ENCODE measurements around the gene COPA. TPM values are rescaled to one million over a fixed set of nuclear protein-coding genes. Genes with fewer than 3 reads are reported as not detected.

The COPA gene
- total RNA-seq, 1 donor from 2014 or later, result 141 TPM

GRCh38 chr1:160363010-160363409 lies 20.0 kb upstream of the COPA start:
- intact Hi-C loops (cut with micrococcal nuclease), result no loop called here

DNA sequence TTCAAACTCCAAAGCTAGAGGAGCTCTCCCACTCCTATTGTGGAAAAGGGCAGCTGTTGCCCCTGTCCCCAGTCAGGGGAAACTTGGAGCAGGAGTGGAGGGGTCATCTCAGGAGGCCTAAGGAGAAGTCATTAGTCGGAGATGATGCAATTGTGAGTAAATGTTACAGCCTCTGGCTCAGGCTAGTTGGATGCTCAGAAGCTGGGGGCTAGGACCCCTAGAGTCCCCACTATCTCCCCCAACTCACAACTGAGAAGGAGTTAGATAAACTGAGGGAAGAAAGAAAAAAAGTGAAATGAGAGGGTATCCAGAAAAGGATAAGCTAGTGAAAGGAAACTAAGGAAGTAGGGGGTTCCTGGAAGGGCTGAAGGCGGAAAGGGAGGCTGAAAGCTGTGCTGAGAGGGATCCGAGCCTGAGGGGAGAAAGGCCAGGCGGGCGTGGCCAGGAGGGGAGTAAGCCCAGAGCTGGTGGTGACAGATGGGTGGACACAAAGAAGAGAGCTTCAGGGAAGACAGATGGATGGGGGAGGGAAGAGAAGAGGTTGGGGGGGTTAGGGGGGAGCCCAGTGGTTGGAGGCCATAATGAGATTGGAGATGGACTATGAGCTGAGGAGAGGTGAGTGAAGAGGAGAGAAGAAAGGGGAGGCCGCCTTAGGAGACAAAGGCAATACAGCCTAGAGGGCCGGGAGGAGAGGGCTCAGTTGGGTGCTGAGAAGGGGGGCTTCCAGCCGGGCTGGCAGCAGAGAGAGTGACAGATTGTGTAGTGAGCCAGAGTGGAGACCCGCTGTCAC lies 19.3 kb upstream of the COPA start:
- intact Hi-C loops (cut with micrococcal nuclease), result no loop called here

DNA sequence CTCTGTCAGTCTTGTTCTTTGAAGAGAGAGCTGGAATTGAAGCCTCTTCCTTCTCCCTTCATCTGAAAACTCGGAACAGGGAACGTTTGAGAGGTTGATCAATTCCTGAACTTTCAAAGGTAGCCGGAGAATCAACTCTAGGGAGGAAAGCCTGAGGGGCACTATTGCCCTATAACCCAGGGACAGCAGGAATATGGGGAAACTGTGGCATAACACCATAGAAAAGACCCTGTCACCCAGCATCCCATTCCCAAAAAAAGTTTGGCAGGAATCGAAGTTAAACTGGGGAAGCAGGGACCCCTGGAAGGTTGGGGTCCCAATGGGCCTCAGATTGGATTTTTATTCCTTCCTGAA lies 18.7 kb upstream of the COPA start:
- intact Hi-C loops (cut with micrococcal nuclease), result no loop called here

DNA sequence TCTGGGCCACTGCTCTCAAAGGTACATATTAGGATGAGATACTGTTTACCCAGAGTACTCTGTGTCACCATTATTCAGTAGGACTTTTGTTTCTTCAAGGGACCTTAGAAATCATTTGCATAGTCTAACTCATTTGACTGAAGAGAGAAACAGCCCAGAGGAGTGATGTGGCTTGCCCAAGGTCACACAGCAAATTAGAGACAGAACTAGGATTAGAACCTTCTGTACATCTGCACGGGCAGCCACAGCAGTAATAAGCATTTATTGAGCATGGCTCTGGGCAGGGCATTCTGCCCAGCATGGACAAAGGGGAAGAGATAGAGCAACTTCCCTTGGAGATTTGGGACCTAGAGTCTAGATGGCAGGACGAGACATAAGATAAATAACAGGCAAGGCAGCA lies 18.1 kb upstream of the COPA start:
- intact Hi-C loops (cut with micrococcal nuclease), result no loop called here

DNA sequence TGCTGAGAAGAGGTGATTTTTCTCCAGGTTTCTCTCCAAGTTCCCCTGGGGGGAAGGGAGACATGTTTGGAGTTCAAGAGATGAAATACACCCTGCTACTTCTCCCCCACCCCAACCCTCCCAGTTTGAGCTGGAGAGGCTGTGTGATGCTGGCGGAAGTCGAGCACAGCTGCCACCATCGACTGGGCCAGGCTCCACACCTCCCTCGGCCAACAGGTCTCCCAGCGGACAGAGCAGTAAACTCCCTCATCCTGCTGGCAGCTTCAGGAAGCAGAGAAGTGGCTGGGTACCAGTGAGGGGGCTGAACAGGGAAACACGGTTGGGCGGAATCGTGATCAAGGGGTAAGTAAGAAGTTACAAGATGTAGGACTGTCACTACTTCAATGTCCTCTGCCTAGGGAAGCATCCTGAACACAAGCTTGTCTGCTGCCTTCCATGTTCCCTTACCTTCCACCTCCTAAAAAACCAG lies 17.2 kb upstream of the COPA start:
- intact Hi-C loops (cut with micrococcal nuclease), result no loop called here

GRCh38 chr1:160359559-160360226 lies 16.6 kb upstream of the COPA start:
- intact Hi-C loops (cut with micrococcal nuclease), result no loop called here

DNA sequence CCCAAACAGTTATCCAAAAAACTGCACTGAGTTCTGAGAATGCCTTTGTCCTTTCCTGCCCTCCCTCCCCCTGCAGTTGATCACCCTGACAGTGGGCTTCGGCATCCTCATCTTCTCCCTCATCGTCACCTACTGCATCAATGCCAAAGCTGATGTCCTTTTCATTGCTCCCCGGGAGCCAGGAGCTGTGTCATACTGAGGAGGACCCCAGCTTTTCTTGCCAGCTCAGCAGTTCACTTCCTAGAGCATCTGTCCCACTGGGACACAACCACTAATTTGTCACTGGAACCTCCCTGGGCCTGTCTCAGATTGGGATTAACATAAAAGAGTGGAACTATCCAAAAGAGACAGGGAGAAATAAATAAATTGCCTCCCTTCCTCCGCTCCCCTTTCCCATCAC lies 15.0 kb upstream of the COPA start:
- intact Hi-C loops (cut with micrococcal nuclease), result no loop called here

GRCh38 chr1:160357286-160358002 lies 14.4 kb upstream of the COPA start:
- intact Hi-C loops (cut with micrococcal nuclease), result no loop called here

GRCh38 chr1:160354388-160354985 lies 11.4 kb upstream of the COPA start:
- intact Hi-C loops (cut with micrococcal nuclease), result loop anchor here (1.0 kb wide), 1 partner anchor 22 kb away; no protein-coding TSS in a partner anchor

DNA sequence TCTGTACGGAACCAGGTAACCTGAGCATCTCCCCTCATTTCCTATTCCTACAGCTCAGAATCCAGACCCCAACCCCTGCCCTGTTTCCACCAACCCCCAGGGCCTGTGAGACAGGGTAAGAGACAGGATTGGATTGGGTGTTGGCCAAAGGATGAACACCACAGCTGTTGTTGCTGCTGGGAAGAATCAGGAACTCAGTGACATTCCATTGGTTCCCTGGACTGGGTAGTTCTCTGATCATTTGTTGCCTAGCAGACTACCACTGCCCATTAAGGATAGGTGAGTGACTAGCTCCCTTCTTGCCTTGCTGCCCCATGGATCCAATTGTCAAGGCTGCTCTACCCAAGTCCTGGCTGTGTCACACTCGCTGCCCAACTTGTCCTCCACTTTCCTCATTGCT lies 10.2 kb upstream of the COPA start:
- intact Hi-C loops (cut with micrococcal nuclease), result no loop called here

DNA sequence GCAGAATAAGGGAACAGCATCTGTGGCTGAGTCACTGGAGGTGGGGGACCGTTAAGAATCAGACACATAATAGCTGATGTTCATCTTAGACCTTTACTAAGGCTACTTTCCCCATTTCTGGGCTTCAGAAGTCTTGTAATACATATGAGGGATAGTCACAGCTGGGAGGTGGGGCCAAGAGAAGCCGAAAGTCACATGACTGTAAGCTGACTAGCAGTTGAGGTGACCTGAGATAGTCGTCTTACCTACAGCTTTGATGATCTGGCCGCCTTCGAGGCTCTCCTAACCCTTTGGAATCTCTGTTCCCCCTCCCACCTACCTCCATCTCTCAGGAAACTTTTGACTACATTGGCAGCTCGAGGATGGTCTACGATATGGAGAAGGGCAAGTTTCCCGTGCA lies 9.5 kb upstream of the COPA start:
- intact Hi-C loops (cut with micrococcal nuclease), result no loop called here

- intact Hi-C loops (cut with micrococcal nuclease), result no loop called here
These were observed 8.6 kb upstream of the COPA start for GRCh38 chr1:160351629-160352028.

- intact Hi-C loops (cut with micrococcal nuclease), result no loop called here
These were observed 3.9 kb upstream of the COPA start for GRCh38 chr1:160346958-160347357.

- intact Hi-C loops (cut with micrococcal nuclease), result no loop called here
These were observed 3.4 kb upstream of the COPA start for GRCh38 chr1:160346463-160346862.

DNA sequence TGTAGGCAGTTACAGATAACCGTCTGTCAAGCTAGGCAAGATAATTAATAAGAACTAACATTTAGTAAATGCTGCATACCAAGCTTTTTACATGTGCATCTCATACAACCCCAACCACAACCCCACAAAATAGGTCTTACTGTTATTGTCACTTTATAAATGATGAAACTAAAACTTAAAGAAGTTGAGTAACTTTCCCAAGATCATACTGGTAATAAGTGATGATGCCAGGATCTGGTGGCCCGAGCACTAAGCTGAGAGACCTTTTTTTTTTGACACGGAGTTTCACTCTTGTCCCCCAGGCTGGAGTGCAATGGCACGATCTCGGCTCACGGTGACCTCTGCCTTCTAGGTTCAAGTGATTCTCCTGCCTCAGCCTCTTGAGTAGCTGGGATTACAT lies 1.9 kb upstream of the COPA start:
- intact Hi-C loops (cut with micrococcal nuclease), result loop anchor here (1.0 to 5.0 kb wide), 2 partner anchors 84 to 177 kb away; partner anchors contain the start of gene SLAMF6

- intact Hi-C loops (cut with micrococcal nuclease), result loop anchor here (1.0 to 5.0 kb wide), 2 partner anchors 83 to 178 kb away; partner anchors contain the start of gene SLAMF6
These were observed 1.2 kb upstream of the COPA start for GRCh38 chr1:160344241-160344640.

- intact Hi-C loops (cut with micrococcal nuclease), result loop anchor here (2.0 to 5.0 kb wide), 3 partner anchors 58 to 842 kb away; partner anchors contain the start of genes PEX19 and SLAMF6
These were observed 524 bp downstream of the COPA start for GRCh38 chr1:160342526-160342925.

- intact Hi-C loops (cut with micrococcal nuclease), result loop anchor here (5.0 kb wide), 1 partner anchor 181 kb away; the partner anchor contains the start of gene SLAMF6
These were observed 2.2 kb downstream of the COPA start for GRCh38 chr1:160340866-160341265.

DNA sequence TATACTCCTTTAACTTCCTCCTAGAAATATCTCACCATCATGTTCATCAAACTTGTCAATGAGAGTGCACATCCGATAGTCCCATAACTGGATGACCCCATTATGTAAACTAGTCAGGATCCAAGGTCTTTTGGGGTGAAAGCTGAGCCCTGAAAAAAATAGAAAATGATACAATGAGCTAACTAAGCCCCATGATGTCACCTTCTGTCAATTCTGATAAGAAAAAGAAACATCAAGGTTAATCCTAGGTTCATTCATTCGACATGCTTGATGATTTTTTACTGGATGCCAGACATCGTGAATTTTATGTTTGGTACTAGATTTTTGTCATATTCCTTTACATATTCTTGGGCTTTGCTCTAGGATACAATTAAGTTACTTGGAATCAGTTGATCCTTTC lies 2.9 kb downstream of the COPA start:
- intact Hi-C loops (cut with micrococcal nuclease), result loop anchor here (5.0 kb wide), 1 partner anchor 182 kb away; the partner anchor contains the start of gene SLAMF6

DNA sequence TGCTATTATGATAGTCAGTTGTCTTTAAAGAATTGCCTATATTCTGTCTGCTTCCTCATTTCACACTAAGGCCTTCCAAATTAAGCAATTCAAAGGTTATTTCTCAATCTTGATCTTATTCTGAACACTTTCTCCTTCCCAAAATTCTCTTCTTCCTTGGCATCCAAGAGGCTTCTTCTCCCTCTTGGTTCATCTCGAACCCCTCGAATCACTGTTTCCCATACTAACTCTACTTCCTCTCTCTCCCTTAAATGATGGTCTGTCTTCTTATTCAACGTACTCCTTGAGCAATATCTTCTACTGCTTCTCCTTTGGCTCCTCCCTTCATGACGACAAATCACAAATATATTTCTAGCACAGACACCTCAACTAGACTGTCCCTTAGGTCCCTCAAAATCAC lies 4.5 kb downstream of the COPA start:
- intact Hi-C loops (cut with micrococcal nuclease), result no loop called here

GRCh38 chr1:160332516-160332915 lies 10.5 kb downstream of the COPA start:
- intact Hi-C loops (cut with micrococcal nuclease), result no loop called here
